SK-N-SH treated with all-trans-retinoic acid at 6 μM for 48 hours (cell line): ENCODE measurements around the gene ROBO1.

Experiments
- BACH2 ChIP-seq: fragments of 250-450 bp; sonication (Bioruptor Pico); IDR thresholded peaks from 2 replicates; pipeline ENCODE4 v1.9.0; 2021; ENCODE audit warnings: mild to moderate bottlenecking, borderline replicate concordance
- CSDC2 ChIP-seq: fragments of 250-450 bp; sonication (Bioruptor Pico); IDR thresholded peaks from 2 replicates; pipeline ENCODE4 v1.5.0; 2020; ENCODE audit warnings: mild to moderate bottlenecking, moderate library complexity
- GLIS3 ChIP-seq: fragments of 250-450 bp; sonication (Bioruptor Pico); IDR thresholded peaks from 2 replicates; pipeline ENCODE4 v1.5.0; 2020; ENCODE audit warnings: mild to moderate bottlenecking, moderate library complexity
- ISL1 ChIP-seq: fragments of 250-450 bp; sonication (Bioruptor Pico); IDR thresholded peaks from 2 replicates; pipeline ENCODE4 v2.1.2; 2022; ENCODE audit warnings: mild to moderate bottlenecking, moderate library complexity
- RARB ChIP-seq: fragments of 250-450 bp; sonication (Bioruptor Pico); IDR thresholded peaks from 2 replicates; pipeline ENCODE4 v1.8.0; 2021; ENCODE audit warnings: mild to moderate bottlenecking, moderate library complexity
- SNAI2 ChIP-seq: fragments of 250-450 bp; sonication (Bioruptor Pico); IDR thresholded peaks from 2 replicates; pipeline ENCODE4 v1.5.0; 2020; ENCODE audit warnings: mild to moderate bottlenecking, moderate library complexity
- ZC3H10 ChIP-seq: fragments of 250-450 bp; sonication (Bioruptor Pico); IDR thresholded peaks from 2 replicates; pipeline ENCODE4 v1.5.1; 2021; ENCODE audit warnings: mild to moderate bottlenecking, moderate library complexity
- ZFP3 ChIP-seq: fragments of 250-450 bp; sonication (Bioruptor Pico); IDR thresholded peaks from 2 replicates; pipeline ENCODE4 v1.5.0; 2020; ENCODE audit warnings: mild to moderate bottlenecking, moderate library complexity
- ZFP30 ChIP-seq: fragments of 450-650 bp; formaldehyde crosslinking; IDR thresholded peaks from 2 replicates; pipeline ENCODE4 v1.5.0; 2022; ENCODE audit warnings: mild to moderate bottlenecking, moderate library complexity
- ZNF8 ChIP-seq: fragments of 450-650 bp; formaldehyde crosslinking; IDR thresholded peaks from 2 replicates; pipeline ENCODE4 v1.5.0; 2020; ENCODE audit warnings: mild to moderate bottlenecking, moderate library complexity
- TF ChIP-seq, protein P1 (sequence below): fragments of 250-450 bp; sonication (Bioruptor Pico); IDR thresholded peaks from 2 replicates; pipeline ENCODE4 v1.8.0; 2020; ENCODE audit warnings: mild to moderate bottlenecking, moderate library complexity, borderline replicate concordance
- TF ChIP-seq, protein P2 (sequence below): fragments of 250-450 bp; sonication (Bioruptor Pico); IDR thresholded peaks from 2 replicates; pipeline ENCODE4 v1.5.1; 2021; ENCODE audit warnings: mild to moderate bottlenecking, moderate library complexity

- TF ChIP-seq RARB, result no peak
- no peak for TF ChIP-seq ZFP30 (CRISPR knock-in tag)
- TF ChIP-seq ZNF8 (CRISPR knock-in tag), result no peak
- TF ChIP-seq, protein P1, sequence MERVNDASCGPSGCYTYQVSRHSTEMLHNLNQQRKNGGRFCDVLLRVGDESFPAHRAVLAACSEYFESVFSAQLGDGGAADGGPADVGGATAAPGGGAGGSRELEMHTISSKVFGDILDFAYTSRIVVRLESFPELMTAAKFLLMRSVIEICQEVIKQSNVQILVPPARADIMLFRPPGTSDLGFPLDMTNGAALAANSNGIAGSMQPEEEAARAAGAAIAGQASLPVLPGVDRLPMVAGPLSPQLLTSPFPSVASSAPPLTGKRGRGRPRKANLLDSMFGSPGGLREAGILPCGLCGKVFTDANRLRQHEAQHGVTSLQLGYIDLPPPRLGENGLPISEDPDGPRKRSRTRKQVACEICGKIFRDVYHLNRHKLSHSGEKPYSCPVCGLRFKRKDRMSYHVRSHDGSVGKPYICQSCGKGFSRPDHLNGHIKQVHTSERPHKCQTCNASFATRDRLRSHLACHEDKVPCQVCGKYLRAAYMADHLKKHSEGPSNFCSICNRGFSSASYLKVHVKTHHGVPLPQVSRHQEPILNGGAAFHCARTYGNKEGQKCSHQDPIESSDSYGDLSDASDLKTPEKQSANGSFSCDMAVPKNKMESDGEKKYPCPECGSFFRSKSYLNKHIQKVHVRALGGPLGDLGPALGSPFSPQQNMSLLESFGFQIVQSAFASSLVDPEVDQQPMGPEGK (CRISPR knock-in tag), result no peak
- TF ChIP-seq, protein P2, sequence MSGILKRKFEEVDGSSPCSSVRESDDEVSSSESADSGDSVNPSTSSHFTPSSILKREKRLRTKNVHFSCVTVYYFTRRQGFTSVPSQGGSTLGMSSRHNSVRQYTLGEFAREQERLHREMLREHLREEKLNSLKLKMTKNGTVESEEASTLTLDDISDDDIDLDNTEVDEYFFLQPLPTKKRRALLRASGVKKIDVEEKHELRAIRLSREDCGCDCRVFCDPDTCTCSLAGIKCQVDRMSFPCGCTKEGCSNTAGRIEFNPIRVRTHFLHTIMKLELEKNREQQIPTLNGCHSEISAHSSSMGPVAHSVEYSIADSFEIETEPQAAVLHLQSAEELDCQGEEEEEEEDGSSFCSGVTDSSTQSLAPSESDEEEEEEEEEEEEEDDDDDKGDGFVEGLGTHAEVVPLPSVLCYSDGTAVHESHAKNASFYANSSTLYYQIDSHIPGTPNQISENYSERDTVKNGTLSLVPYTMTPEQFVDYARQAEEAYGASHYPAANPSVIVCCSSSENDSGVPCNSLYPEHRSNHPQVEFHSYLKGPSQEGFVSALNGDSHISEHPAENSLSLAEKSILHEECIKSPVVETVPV, result no peak
- TF ChIP-seq ZC3H10 (CRISPR knock-in tag), result no peak
- TF ChIP-seq GLIS3, result no peak
- TF ChIP-seq ISL1 (CRISPR knock-in tag), result no peak
- no peak for TF ChIP-seq CSDC2 (CRISPR knock-in tag)
- TF ChIP-seq ZFP3 (CRISPR knock-in tag), result no peak
- no peak for TF ChIP-seq BACH2 (CRISPR knock-in tag)
- TF ChIP-seq SNAI2, result no peak
Observed at GRCh38 chr3:78847603-78848002, 920.2 kb downstream of the ROBO1 start.
